ENCODE data around the gene EPB41L2. TPM values are rescaled to one million over a fixed set of nuclear protein-coding genes. Genes with fewer than 3 reads are reported as not detected.
A peak's percentile ranks its signal among the peaks of the same experiment; 100 is the strongest.
"Not testable (repeated sequence)": the region's sequence is repeated elsewhere in the genome, so short reads cannot be mapped to it uniquely, and the experiment has no call there.

The EPB41L2 gene
- total RNA-seq, 1 donor from 2014 or later, result 91.8 TPM

DNA sequence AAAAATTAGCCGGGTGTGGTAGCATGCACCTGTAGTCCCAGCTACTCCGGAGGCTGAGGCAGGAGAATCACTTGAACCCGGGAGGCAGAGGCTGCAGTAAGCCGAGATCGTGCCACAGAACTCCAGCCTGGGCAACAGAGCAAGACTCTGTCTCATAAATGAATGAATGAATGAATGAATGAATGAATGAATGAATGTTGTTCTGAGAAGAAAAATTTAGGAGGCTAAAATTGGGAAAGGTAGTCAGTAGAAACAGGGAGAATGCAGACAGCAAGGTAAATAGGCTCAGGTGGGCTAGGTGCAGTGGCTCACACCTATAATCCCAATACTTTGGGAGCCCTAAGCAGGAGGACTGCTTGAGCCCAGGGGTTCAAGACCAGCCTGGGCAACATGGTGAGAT is 75.5 kb downstream of the EPB41L2 start:
- ATAC-seq; DNase-seq; intact Hi-C loops (cut with micrococcal nuclease): not testable (repeated sequence)

DNA sequence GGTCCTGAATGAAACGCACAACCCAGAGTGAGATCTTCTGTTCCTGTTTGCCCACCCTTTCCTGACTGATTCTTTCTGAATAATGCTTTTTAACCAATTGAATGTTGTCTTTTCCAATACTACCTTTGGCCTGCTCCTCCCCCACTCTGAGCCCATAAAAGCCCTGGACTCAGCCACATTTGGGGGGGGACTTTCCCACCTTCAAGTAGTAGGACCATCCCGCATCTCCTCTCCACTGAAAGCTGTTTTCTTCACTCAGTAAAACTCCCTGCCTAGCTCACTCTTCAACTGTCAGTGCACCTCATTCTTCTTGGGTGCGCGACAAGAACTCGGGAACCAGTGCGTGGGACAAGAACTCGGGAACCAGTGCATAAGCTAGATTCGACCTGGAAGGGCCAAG is 77.9 kb downstream of the EPB41L2 start:
- intact Hi-C loops (cut with micrococcal nuclease), result no loop called here
- DNase-seq (no peak), ATAC-seq (no peak)

GRCh38 chr6:130982941-130983456 is 80.0 kb downstream of the EPB41L2 start:
- DNase-seq (no peak), ATAC-seq (no peak)
- intact Hi-C loops (cut with micrococcal nuclease), result no loop called here

DNA sequence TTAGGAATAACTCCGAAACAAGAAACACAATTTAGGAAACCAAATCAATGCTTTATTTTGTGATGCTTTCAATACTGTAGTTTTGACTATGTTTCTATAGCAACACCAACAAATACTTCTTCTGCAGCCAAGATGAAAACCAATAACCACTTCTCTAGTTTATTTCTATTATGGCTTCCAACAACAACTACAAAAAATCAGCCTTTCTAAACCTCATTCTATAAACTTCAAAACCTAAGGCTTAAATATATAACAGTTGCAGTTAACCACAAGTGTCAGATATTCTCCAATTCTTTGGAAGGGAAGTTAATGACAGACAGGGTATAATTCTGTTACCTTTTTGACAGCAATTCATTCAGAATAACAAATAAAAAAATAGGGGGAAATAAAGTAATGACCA is 80.9 kb downstream of the EPB41L2 start:
- DNase-seq (no peak), ATAC-seq (no peak)
- intact Hi-C loops (cut with micrococcal nuclease), result no loop called here

- ATAC-seq (peak; percentile 79), DNase-seq (no peak)
- intact Hi-C loops (cut with micrococcal nuclease), result no loop called here
Observed at GRCh38 chr6:130981409-130981808, 81.6 kb downstream of the EPB41L2 start.

DNA sequence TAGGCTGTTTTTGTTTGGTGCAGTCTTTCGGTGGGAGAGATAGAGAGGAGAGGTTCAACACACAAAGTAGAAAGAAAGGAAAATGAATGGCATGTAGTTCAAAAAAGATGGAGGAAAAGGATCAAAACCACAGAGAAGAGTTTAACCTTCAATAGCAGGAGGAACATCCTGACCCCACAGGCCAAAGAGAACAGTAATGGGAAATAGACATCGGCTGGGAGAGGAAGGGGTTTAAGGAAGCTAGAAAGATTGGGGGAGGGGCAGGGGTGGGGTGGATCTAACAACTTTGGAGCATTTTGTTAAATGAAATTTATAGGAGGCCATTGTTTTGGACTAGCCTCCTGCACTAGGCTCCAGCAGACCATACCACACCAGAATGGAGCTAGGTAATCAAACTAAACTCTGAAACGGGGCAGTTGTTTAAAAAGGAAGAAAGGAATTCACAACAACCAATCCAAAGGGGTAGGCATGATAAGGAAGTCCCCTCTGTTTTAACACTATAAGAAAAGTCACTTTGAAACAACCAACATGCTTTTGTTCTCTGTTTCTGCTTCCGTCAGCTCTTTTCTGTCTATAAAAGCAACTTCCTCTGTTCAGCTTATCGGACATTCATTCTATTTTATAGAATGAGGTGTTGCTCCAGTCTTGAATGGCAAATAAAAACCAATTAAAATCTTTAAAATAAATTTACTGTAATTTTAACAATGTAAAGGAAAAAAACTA is 82.6 kb downstream of the EPB41L2 start:
- intact Hi-C loops (cut with micrococcal nuclease), result no loop called here
- ATAC-seq, result peak; percentile 10
- no peak for DNase-seq

DNA sequence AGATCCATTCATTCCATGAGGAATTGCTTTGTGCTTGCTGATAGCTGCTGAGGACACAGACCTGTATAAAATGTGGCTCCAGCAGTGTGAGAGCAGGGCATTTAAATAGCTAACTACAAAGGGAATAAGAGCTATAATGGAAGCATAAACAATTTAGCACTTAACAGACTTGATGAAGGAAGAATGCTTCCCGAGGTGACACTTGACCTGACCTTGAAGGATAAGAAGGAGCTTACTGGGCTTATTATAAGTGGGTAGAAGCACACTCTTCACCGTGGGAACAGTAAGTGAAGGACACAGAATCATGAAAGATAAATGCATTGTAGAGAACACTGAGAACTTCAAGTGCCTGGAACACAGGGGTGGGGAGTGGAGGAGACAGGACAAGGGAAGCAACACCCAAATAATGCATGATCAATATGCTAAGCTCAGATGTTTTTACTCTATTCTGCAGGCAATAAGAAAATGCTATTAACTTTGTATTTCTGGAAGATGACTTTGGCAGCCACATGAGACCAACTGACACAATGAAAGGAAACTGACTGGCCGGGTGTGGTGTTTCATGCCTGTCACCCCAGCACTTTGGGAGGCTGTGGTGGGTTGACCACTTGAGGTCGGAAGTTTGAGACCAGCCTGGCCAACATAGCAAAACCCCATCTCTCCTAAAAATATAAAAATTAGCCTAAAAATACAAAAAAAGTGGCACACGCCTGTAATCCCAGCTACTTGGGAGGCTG is 84.2 kb downstream of the EPB41L2 start:
- intact Hi-C loops (cut with micrococcal nuclease), result no loop called here
- DNase-seq (no peak), ATAC-seq (peak; percentile 64)

- DNase-seq (no peak), ATAC-seq (no peak)
- intact Hi-C loops (cut with micrococcal nuclease), result no loop called here
Observed at GRCh38 chr6:130978180-130978579, 84.9 kb downstream of the EPB41L2 start.

GRCh38 chr6:130975325-130975724 is 87.7 kb downstream of the EPB41L2 start:
- DNase-seq, result no peak
- no peak for ATAC-seq
- intact Hi-C loops (cut with micrococcal nuclease), result no loop called here

GRCh38 chr6:130973521-130974277 is 89.3 kb downstream of the EPB41L2 start:
- ATAC-seq (no peak), DNase-seq (no peak)
- intact Hi-C loops (cut with micrococcal nuclease), result no loop called here

DNA sequence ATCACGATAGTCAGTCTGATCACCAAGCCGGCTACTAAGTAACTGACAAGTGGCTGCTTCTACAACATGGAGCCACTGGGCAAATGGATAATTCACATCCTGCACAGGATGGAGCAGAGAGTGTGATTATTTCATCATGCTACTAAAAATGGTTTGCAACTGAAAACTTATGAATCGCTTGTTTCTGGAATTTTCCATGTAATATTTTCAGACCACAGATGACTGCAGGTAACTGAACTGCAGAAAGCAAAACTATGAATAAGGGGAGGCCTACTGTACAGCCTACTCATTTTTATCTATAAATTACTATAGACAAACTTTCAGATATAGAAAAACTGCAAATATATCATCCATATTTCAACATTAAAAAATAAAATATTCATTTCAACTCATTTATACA is 91.5 kb downstream of the EPB41L2 start:
- DNase-seq (no peak), ATAC-seq (no peak)

DNA sequence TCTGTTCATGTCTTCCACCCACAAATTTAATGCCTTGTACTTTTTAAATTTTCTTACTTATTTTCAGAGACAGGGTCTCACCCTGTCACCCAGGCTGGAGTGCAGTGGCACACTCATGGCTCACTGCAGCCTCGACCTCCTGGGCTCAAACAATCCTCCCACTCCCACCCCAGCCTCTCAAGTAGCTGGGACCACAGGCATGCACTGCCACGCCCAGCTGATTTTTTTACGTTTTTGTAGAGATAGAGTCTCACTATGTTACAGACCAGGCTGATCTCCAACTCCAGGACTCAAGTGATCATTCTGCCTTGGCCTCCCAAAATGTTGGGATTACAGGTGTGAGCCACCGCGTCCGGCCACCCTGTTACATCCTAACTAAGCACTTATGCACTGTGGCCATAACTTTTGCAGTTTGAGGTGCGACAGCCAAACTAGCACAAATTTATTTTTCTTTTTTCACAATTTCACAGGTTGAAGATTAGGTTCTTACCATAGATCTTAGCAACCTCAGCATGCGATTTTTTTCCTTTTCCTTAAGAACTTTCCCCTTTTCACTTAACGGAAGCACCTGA is 92.1 kb downstream of the EPB41L2 start:
- ATAC-seq (no peak), DNase-seq (no peak)
- intact Hi-C loops (cut with micrococcal nuclease), result no loop called here

More for the DNA sequence above, 91.5 kb downstream of the EPB41L2 start:
- intact Hi-C loops (cut with micrococcal nuclease), result no loop called here

DNA sequence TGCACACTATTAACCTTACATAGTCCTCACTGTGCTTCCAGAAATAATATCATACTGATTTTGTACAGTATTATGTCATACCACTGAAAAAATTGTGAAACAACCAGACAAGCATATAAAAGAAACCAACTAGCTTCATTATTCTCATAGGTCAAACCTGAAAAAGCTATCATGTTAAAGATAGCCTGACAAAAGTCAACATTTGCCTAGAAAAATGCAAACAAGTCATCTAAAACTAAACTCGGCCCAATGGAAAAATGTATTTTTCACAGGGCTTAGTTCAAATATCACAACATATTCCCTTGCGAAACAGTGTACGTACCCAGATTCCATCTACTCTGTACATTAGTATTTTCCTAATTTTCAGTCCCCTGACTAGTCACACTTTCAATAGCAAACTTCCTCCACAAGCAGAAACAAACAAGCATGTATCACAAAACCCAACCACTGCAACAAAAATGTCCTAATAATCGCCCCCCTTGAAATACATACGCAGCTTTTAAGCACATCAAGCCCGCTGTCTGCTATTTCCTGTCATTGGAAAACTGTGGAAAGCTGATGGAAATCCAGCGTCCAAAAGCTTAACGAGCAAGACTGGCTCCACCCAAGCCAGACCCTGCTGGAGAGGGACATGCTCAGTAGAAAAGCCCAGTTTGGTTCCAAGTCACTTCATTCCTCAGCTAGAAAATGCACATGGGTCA is 93.1 kb downstream of the EPB41L2 start:
- intact Hi-C loops (cut with micrococcal nuclease), result no loop called here
- DNase-seq (peak; percentile 47), ATAC-seq (peak; percentile 90)

- intact Hi-C loops (cut with micrococcal nuclease), result no loop called here
- DNase-seq (no peak), ATAC-seq (no peak)
Observed at GRCh38 chr6:130969166-130969565, 93.9 kb downstream of the EPB41L2 start.

GRCh38 chr6:130968476-130968875 is 94.6 kb downstream of the EPB41L2 start:
- no peak for ATAC-seq
- DNase-seq, result no peak
- intact Hi-C loops (cut with micrococcal nuclease), result no loop called here

DNA sequence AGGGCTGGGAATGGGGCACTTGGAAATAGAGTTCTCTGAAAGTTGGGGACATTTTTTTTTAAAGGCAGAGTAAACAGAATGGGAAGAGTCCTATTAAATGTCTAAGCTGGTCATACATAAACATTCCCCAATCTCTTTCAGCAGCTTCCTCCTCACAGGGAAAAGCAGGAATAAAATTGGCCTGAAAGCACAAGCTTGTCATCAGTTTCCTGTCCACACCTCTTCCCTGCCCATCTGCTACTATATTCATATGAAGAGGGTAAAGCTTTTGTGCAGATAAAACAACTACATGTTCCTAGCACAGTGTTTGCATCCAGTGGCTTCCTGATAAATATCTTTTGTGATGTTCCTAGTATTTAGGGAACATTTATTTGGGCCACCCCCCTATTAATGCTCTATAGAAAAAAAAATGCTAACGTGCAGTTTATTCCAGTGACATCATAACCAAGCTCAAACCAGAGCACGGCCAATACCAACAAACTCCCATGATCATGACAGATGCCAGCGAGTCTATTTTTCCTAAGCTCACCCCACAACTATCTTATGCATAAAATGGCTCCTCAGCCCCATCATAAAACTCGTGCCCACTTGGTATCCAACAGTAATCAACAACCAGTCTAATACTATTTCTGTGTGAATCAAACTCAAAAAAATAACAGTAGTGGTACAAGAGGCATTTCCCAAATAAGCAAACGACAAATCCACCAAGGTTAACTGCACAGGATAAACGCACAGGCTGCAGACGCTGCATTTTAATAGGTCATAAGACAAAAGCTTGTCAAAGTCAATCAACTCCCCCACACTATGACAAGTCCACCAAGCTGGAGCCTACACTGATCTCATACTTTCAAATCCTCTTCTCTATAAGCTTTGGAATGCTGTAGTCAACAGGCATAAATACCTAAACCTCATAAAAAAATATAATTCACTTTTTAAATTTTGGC is 95.3 kb downstream of the EPB41L2 start:
- DNase-seq, result no peak
- intact Hi-C loops (cut with micrococcal nuclease), result no loop called here
- peak; percentile 51 for ATAC-seq

DNA sequence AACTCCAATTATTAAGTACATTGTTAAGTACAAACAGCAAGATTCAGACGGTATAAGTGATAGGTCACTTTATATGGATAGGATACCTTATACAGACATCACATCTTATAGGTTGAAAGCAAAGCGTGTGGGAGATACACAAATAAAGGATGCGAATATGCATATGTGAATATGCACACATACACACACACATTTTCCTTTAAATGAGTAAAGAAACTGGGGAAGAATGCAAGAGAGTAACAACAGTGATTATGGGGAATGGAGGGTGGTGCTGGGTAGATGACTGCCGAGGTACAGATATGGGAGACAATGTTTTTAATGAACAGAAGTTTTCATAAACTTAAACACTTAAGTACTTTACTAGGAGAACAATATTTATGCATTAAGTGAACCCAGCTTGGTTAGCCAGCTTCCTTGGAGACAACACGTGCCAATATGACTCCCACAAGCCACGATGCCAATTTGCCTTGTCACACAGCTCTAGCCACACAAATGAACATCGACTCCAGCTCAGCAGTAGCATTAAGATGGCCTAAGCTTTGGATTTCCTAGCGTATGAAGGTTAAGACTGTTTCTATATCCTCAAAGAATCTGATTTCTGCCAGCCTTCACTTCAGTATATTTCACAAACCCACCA is 96.6 kb downstream of the EPB41L2 start:
- DNase-seq, result no peak
- ATAC-seq, result no peak
- intact Hi-C loops (cut with micrococcal nuclease), result no loop called here
